NCI-H510A treated with DMSO at 0.1 percent for 48 hours (cell line): ENCODE results near the gene FEM1B.

ENCODE experiments used
- DNase-seq: peaks from one replicate; lab custom pipeline; 2025; lab: John Stamatoyannopoulos, UW

Gene FEM1B

DNA sequence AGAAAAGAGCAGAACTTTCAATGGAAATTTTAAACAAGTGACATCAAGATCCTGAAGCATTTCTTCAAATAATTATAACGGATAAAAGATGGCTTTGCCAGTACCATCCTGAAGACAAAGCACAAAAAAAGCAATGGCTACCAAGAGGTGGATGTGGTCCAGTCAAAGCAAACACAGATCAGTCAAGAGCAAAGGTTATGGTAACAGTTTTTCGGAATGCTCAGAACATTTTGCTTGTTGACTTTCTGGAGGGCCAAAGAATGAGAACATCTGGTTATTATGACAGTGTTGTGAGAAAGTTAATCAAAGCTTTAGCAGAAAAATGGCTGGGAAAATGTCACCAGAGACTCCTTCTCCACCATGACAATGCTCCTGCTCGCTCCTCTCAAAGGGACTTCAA, 31.5 kb downstream of the FEM1B start:
- no peak for DNase-seq

DNA sequence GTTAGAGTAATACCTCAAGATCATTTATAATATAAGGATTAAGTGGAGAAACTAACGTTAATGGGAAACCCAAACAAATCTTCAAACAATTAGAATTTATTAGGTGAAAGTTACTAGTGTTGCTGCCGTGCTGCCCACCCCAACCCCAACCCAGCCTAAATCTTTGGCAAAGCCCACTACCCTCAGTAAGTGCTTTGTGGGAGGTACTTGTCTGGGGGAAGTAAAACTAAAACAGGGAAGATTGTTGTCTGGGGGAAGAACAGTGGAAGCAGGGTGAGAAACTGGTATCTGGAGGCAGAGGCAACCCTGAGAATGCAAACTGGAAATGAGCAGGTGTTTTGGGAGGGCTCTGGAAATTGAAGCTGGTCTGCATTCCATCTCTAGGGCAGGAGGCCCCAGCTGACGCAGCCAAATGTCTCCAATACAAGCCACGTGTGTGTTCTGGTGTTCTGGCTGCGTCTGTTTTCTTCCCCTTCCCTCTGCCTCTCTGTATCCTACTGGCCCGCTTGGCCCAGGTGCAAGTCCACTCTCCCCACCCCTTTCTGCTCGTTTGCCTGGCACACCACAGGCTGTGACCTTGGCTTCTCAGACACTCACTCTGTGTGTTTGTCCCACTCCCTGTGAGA, 32.7 kb downstream of the FEM1B start:
- DNase-seq, result no peak

DNA sequence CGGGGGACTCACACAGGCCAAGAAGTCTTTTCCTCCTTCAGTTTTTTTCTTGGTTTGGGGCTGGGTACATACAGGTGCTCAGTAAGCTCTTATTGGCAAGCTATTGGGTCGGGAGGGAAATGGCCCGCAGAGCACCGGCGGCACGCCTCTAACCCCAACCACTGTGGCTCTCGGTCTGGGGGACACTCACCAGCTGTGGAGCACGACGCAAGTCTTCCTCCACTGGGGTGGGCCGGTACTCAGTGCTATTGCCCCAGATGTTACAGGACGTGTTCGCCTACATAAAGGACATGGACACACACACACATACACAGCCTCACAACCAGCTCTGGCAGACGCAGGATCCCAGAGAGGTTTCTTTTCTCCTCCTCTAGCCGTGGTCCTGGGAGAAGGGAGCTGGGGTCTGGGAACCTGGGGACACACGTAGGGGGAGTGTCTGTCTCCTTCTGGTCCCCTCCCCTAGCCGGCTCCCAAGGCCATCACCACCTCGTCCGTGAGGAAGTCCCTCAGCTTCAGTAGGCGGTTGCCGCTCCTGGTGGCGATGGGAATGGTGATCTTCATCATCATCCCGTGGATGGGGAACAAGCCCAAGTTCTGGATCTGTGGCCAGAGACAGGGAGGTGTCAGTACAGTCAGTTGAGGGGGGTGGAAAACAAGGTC, 33.4 kb downstream of the FEM1B start:
- DNase-seq, result no peak

DNA sequence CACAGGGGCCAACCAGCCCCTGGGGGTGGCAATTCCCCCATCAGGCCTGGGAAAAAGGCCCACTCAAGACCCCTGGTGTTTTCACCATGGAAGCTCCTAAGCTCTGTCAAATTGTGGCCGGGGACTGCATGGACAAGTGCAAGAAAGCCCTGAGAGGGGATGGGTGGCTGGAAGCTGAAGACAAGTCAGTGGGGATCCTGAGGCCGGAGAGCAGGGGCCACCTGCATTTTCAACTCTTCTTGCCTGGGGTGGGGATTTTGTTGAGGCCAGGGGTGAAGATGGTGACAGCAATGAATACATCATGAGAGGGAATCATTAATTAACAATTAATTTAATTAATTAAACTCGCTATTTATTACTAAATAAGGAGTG, 33.9 kb downstream of the FEM1B start:
- no peak for DNase-seq

DNA sequence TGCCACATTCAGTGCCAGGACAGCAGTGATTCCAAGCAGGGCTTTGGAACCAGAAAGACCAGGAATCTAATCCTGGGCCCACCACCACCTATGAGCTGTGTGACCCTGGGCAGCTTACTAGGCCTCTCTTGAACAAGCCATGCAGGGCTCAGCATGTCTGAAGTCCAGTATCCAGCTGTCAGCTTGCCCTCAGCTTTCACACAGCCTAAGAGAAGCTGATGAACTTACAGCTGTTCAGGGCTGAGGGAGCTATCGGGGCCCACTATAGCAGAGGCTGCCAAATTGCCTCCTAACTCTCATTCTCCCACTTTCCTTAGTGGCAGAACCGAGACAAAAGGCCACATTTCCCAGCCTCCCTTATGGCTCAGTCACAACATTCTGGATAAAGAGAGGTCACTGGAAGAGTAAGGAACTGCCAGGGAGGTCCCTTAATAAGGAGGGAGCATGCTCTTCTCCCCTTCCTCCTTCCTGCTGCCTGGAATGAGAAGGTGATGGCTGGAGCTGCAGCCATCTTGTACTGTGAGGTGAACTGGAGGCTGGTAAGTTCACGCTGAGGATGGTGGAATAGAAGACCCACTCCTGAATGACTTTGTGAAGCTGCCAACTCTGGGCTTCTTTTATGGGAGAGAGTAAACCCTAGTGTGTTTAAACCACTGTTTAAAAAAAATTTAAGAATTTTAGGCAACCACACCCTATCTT, 34.5 kb downstream of the FEM1B start:
- no peak for DNase-seq

DNA sequence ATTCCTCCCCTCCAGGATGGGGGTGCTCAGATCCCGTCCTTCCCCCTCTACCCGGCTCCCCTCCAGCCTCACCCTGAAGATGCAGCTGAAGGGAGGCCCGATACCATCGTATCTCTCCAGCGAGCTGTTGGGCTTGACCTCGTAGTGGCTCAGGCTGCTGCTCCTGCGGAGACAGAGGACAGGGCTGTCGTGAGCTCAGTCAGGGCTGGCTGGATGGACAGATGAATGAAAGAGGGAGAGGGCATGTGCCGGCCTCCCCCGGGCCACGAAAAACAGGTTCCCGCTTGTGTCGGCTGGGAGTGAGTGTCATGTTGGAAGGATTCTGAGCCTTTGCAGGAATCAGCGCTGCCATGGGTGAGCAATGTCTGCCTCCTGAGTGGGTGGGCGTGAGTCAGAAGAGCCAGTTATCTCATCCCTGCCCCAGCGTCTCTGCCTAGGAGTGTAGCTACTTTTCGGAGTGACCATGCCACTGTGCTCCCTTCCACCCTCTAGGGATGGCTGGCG, 35.2 kb downstream of the FEM1B start:
- DNase-seq, result no peak

DNA sequence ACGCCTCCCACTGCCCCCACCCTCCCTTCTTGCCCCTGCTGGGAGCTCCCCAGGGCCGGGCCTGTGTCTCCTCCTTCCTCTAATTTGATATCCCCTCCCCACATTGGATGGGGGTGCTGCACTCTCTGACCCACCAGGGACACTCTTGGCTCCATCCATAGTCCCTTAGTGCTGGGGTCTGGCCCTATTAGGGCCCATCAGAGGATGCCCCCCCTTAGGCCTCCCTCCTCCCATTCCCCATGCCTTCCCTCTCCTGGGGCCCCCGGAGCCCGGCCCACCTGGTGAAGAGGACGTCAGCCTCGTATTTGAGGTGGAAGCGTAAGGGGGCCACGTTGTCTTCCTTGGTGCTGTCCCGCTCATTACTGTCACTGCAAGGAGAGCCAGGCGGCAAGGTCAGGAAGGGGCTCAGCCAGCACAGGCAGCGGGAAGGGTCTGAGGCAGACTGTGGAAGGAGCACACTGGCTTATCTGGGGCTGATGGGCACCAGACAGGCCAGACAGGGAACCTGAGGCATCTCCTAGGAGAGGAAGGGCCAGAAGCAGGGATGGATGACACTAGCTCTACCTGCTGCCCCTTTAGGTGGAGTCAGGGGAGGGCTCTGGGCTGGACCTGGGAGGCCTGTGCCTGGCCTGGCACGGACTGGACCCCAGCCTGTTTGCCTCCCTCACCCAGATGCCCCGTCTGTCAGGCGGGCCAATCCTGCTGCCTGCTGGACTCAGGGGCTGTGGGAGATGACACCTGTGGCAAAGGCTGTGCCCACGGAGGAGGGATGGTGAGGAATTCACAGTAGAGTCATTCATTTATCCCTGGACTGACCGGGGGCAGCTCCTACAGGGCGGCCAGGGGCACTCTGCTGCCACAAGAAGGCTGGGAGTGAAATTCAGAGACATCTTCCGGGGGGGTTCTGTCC, 36.2 kb downstream of the FEM1B start:
- DNase-seq, result no peak

DNA sequence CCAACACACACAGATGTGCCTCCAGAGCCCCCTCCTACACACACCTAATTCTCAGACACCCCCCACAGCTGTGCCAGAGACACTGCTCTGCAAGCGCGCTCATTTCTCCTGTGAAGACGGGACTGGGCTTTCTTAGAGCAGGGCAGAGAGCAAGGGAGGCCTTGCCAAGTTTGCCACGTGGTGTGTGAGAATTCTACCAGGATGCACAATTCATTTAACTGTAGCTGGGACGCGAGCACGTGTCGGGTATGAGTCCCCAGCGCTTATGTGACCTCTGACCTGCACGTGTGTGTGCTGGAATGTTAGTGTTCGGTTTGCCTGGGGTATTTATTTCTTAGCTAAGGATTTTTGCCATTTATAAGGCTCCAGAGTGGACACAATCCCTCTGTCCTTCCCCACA, 37.0 kb downstream of the FEM1B start:
- no peak for DNase-seq

DNA sequence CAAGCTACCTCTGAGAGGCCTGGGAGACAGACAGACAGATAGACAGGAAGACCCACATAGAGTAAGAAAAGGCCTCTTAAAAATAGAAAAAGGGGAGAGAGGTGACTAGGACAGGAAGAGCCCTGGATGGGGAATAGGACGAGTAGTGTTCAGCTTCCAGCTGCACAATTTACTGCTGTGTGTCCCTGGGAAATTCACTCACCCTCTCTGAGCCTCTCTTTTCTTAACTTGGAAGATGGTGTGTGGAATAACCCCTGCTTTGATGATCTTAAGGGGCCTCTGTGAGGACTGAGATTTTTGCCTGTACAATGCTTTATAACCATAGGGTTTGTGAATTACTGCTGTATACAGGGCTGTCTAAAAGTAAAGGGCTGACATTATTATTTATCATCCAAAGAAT, 37.5 kb downstream of the FEM1B start:
- DNase-seq, result no peak

DNA sequence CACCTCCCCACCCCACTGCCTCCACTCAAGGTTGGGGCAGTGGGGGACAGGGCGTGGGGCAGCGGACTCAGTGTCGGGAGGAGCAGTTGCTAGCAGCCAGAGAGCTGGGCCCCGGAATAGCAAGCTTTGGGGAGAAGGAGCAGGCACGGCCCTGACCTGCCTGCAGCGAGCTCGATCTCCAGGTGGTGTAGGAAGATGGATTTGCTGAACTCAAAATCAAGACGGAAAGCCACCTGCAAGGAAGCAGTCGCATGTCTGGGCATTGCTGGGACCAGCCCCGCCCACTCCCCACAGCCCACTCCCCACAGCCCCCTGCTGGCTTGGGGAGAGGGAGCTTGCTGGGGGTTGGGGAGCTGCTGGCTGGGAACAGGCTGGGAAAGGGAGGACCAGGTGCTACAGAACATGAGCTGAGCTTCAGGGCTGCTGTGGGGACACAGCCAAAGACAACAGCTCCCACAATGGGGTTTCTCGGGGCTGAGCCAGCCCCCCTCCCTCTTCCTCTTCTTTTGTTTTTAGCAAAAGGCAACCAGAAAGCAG, 38.0 kb downstream of the FEM1B start:
- DNase-seq, result no peak

DNA sequence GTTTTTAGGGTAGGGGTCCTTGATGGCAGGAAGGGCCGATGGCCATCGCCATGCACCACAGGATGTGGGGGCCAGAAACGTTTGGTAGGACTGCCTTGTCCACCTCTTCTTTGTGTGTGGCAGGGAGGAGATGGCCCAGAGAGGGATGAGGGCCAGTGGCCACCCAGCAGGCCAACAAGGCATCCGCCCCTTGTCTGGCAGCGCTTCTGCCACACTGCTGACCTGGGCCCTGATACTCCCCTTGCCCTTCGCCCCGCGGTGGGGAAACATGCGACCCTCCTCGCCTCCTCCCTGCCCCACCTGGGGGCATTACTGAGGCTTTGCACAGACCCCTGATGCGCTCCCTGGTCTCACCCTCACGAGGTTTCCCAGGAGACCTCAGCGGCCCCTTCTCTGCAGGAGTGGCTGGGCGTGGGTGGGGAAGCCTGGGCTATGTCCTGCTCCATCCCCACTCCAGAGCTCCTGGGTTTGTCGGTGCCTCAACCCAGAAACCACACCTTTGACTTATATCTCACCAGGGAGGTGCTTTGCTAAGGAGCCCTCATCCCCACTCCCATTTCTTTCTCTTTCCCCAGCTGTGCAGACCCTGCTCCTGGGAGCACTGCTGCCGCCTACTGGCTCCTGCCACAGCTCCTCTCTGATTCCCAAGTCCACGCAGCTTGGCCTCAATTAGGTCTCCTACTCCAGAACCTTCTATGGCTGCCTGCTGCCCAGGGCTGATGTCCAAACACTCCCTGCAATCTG, 38.7 kb downstream of the FEM1B start:
- DNase-seq, result peak; percentile 4

DNA sequence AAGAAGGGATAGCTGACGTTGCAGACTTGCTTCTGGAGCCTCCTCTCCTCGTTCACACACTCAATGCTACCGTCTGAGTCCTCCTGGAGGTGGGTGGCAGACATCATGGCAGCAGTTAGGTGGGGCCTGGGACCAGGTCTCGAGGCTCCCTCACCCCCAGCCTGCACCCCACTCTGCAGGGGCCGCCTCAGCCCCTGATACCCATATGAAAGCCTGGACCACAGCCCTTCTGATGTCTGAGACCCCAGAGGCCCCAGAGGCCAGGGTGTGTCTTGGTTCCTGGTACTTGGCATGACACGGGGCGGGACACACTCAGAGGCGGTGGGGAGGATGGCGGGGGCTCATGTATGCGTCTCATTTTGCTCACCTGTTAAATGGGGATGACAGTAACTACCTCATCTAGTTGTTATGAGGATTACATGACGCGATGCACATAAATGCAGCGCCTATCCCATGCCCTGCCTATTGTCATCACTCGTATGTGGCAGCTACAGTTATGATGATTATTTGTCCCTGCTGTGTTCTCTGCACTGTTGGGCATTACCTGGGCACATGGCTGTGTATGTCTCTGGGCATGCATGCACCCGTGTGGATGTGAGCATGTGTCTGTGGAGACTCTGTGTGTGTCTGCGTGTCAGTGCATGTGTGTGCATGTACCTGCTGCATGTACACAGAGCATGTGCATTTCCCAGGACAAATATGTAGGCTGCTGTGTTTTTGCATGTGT, 39.9 kb downstream of the FEM1B start:
- no peak for DNase-seq

DNA sequence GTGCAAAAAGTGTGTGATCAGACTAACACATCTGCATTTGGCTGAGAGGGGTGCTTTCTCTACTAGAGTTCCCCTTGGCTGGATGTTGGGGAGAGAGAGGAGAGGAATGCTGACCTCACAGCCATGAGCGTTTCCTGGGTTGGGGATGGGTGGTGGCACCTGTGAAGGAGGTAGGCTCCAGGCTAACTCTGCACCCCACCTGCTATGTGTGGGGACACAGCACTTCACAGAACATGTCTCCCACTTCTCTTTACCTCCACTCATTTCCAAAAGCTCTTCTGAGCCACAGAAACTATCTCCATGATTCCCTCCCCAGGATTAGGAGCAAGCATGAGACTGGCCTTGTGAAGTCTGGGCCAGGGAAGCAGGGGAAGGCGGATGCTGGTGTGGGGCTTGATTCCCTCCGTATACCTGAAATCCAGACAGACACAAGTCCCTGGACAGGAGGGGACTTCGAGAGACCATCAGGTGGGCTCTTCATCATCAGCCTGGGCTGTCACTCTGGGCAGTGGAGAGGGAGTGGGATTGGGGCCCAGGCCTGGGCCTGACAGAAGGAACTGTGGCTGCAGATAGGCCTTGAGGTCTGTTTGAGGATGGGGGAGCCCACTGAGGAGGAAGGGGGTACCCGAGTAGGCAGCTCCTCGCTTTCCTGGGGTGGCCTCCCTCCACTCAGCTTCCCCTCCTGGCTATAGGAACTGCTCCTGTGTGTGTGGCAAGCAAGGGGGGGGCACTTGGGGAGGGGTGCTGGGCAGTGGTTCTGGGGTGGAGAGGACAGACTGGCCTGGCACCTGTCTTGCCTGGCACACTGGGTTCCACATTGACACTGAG, 40.7 kb downstream of the FEM1B start:
- DNase-seq, result no peak

DNA sequence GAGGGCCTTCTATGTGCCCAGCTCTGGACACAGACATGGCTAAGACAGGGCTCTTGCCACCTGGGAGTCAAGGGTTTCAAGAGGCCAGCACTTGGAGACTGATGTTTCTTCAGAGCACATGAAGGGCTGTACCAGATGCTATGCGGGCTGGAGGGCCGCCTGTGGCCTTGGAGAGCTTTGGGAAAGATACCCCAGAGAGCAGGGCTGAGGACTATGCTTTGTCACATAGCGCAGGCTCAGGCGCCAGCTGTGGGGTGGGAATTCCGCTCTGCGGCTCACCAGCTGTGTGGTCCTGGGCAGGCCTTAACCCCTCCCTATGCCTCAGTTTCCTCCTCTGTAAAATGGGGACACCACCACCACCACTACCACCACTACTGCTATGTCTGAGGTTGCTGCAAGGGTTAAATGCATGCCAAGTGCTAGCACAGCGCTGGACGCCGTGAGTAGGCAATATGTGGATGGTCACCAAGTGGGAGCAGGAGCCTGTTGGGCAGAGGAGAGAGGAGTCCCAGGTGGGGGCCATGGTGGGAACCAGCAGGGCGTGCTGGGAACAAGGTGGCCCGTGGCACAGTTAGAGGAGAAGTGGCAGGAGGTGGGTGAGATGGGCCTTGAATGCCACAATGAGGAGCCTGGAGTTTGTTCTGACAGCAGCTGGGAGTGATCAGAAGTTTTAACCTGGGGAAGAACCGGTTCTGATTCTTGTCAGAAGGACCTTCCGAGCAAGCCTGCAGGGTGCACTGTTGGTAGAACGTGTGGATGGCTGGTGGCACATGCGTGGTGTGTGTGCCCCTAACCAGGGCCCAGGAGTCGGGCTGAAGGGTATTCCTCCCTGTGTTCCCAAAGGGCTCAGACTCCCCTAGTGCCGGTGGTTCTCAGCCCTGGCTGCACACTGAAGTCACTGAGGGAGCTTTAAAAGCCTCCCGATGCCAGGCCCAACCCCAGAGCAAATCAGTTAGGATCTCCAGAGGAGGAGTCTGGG, 41.7 kb downstream of the FEM1B start:
- DNase-seq, result no peak

DNA sequence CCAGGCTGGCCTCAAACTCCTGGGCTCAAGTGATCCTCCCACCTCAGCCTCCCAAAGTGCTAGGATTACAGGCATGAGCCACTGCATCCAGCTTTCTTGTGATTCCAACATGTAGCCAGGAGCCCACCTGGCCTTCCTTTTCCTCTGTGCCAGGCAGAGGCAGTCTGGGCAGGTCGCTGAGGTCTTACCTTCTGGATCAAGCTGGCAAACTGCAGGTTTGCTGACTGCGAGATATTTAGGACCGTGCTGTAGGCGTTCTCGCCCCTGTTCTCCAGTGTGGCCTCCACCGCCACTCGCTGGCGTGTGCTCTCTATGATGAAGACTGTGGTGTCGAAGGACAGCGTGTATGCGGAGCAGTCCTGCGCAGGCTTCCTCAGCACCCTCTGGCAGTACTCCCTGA, 42.5 kb downstream of the FEM1B start:
- DNase-seq, result no peak

DNA sequence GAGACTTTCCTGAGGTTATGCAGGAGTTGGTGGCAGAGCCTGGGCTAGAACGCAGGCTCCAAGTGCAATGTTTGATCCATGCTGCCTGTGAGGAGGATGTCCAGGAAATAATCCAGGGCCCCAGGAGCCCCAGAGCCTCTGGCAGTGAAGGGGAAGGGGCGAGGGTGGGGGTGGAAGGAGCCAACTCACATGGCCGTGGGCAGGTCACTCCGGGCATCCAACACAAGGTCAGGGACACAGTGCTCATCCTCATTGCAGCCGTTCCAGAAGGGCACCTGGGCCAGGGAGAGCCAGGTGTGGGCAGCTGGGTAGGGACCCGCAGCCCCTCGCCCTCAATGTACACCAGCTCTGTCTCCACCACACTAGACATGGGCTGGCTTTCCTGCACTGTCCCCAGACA, 43.7 kb downstream of the FEM1B start:
- DNase-seq, result no peak

DNA sequence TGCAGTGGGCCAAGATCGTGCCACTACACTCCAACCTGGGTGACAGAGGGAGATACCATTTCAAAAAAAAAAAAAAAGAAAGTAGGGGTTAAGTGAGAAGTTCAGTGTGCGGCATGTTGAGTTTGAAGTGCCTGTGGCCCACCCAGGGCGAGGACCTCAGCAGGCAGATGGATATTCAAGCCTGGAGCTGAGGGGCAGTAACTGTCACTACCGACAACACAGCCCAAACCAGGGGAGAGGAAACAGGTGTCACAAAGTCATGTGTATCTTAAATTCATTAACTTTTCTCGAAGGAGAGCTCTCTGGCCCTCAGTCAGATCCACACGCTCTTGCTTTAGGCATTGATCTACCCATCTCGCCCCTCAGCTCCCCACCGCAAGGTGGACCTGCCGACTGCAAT, 45.3 kb downstream of the FEM1B start:
- no peak for DNase-seq

DNA sequence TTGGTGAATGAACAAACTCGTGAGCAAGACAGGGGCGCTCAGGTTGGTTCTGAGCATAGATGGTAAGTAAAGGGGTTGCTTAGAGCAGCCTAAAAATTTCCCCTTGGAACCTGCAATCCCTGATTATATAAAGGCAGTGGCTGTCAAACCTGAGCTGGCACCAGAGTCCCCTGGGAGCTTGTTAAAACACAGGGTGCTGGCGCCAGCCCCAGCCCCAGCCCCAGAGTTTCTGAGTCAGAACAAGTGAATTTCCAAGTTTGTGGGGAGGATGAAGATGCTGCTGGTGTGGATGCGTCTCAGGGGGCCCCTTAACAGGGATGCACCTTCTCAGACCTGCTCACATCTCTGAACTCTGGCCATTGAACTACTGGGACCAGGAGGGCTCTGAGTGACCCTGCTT, 48.2 kb downstream of the FEM1B start:
- no peak for DNase-seq
